ENCODE data around the gene MIEF1.

The MIEF1 gene

DNA sequence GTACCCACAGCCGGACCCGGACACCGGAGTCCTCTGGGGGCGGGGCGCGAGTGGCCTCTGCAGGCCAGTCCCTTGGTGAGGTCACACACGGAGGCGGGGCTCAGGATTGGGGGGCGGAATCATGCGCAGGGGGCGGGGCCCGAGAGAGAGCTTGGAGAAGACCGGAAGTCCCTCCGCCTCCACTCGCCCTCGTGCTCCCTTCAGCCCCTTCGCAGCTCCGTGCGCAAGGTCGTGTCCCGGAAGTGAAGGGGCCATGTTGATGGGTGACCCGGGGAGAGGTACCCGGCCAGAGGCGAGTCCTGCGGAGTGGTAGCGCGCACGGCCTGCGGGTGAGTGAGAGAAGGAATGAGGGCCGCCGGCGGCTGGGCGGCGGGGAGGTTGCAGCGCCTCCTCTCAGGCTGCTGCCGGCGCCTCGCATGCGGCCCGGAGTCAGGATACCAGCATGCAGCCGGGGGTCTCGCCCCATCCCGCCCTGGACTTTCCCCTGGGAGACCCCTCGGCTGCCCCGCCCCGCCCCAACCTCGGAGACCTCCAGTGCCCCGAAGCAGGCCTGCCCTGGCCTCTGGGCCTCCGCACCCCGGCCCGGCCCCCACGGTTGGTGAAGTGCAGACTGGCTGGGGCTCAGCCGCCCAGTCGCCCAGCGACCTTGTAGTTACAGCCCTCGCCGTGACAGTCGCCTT lies at the start of gene MIEF1:
TSS of gene MIEF1 (plus strand) at position 182 of the 680 bp plus-strand sequence. CDS start 9,005 bp downstream, outside the sequence.
- in situ Hi-C loops (cut with HindIII; ENCODE audit: low sequenced_read_pairs) = no loop called here

GRCh38 chr22:39452740-39453040 lies 49.4 kb upstream of the MIEF1 start:
- in situ Hi-C loops (cut with HindIII; ENCODE audit: low sequenced_read_pairs) = loop anchor here (5.0 kb wide), 1 partner anchor 55 kb away; no protein-coding TSS in a partner anchor

DNA sequence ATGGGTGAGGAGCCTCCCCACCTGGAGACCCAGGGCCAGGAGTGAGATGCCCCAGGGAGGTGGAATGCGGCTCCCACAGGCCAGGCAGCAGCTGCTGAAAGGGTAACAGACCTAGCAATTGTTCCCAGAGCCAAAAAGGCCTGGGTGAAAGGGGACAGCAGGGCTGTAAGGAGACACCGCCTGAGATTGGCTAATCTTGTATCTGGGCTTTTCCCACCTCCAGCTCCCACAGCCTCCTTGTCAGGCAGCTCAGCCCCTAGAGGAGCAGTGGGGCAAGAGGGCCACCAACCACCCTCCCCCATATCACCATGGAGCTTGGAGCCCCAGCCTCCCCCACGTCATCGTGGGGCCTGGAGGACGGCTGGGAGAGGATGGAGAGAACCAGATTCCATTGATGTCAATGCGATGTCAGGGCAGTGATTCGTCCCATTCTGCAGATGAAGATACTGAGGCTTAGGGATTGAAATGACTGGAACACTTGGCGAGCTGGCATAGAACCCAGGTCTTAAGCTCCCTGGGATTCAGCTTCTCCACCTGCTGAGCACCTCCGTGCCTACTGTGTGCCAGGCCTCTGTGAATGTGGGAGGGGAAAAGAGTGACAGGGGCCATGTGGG lies 48.2 kb upstream of the MIEF1 start:
- in situ Hi-C loops (cut with HindIII; ENCODE audit: low sequenced_read_pairs) = loop anchor here (5.0 kb wide), 1 partner anchor 53 kb away; no protein-coding TSS in a partner anchor

- in situ Hi-C loops (cut with HindIII; ENCODE audit: low sequenced_read_pairs) = loop anchor here (5.0 kb wide), 1 partner anchor 53 kb away; no protein-coding TSS in a partner anchor
These were observed 47.7 kb upstream of the MIEF1 start for GRCh38 chr22:39454385-39454871.

DNA sequence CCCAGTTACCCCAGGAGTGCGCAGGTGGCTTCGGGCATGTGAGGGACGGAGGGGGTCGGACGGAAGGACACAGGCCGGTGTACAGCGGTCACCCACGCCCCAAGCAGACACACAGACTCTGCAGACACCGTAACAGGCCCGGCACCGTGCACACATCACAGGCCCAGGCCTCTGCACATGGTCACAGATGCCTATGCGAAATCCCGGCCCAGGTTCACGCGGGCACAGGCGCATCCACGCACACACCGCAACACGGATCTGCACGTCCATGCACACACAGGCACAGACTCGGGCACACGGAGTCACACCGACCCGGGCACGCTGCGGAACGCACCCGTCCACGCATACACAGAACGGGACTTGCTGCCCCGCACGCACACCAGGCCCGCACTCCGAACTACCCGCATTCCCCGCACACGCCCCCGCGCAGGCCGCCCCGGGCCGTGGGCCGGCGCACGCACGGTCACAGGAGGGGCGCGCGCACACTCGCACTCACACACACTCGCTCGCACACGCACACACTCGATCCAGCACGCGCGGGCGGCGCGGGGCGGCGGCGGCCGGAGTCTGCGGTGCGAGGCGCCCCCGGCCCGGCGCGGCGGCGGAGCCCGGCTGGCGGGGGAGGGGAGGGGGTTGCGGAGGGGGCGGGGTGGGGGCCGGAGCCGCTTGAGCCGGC lies 45.4 kb upstream of the MIEF1 start, which contains the start of gene MGAT3:
TSS of gene MGAT3 (plus strand) at position 491 of the 676 bp plus-strand sequence. CDS start 30,336 bp downstream, outside the sequence.
- in situ Hi-C loops (cut with HindIII; ENCODE audit: low sequenced_read_pairs) = no loop called here

DNA sequence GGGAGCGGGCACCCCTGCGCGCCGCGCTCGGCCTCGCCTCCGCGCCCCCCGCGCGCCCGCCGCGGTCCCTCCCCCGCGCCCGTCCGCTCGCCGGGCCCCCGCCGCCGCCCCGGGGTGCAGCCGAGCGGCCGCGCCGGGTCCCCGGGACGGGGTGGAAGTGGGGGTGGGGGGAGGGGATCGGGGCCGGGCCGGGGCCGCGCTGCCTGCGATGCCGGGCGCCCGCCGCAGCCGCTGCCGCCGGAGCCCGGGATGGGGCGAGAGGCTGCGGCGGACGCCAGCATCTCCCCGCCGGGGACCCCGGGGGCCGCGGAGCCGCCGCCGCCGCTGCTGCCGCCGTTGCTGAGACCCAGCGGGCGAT lies 44.9 kb upstream of the MIEF1 start:
- in situ Hi-C loops (cut with HindIII; ENCODE audit: low sequenced_read_pairs) = no loop called here

DNA sequence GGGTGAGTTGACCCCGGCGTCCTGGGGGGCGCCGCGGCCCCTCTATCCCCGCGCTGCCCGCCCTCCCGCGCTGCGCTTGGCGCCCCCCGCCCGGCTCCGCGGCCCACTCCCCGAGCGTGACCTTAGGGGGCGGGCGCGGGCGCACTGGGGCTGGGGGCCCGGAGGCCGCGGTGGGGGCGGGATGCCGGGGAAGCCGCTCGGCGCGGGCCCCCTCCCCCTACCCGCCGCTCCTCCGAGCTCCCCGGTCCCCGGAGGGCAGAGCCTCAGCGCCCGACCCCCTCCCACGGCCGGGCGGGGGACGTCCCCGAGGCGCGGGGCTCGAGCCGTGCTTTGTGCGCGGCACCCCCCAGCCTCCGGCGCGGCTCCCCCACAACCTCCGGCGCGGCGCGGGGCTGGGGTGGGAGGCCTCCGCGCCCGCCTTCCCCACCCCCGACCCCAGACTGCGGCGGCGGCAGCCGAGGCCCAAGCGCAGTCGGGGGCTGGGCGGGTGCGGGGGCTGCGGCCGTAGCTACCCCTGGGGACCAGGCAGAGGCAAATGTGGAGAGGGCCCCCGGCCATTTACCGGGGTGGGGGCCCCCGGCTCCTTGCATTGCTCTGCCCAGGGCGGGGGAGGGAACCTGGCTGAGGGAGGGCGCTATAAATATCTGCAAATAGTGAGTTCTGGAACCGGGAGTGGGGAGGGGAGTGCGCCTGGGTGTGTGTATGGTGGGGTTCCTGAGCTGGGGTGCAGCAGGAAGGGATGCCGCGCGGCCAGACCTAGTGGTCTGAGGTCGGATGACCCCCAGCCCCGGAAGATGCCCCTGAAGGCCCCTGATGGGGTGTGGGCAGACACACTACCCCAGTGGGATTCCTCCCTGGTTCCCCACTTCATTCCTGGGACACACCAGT lies 44.3 kb upstream of the MIEF1 start:
- in situ Hi-C loops (cut with HindIII; ENCODE audit: low sequenced_read_pairs) = no loop called here

- in situ Hi-C loops (cut with HindIII; ENCODE audit: low sequenced_read_pairs) = no loop called here
These were observed 43.5 kb upstream of the MIEF1 start for GRCh38 chr22:39458444-39459083.

DNA sequence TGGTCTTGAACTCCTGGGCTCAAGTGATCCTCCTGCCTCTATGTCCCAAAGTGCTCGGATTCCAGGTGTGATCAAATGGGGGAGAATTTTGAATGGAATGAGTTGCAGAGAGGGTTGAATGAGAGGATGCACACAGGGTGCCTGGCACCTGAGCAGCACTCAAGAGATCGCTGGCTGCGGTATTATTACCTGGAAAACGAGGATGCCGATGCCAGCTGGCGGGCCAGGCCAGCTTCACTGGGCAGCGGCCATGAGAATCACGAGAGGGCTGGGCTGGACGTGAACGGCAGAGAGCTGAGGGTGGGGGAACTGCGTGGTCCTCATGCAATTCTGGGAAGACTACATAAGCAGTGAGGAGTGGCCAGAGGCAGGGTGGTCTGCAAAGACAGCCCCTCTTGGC lies 42.4 kb upstream of the MIEF1 start:
- in situ Hi-C loops (cut with HindIII; ENCODE audit: low sequenced_read_pairs) = no loop called here

GRCh38 chr22:39462443-39463221 lies 39.5 kb upstream of the MIEF1 start:
- in situ Hi-C loops (cut with HindIII; ENCODE audit: low sequenced_read_pairs) = no loop called here

DNA sequence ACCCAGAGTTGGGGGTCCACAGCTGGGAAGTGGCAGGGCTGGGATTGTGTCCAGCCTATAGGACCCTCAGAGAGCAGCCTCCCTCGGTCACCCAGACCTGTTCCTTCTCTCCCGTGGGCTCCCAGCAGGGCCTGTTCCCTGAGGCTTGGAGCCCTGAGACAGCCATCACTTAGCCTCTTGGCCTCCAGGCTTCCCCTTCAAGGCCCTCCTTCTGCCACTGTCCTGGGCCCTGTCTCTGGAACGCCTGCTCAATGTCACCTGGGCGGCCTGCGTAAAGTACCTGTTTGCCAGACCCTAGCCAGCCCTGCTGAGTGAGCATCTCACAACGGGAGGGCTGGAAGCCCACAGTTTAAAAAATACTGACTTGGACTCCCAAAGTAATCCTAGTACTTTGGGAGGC lies 38.8 kb upstream of the MIEF1 start:
- in situ Hi-C loops (cut with HindIII; ENCODE audit: low sequenced_read_pairs) = no loop called here

DNA sequence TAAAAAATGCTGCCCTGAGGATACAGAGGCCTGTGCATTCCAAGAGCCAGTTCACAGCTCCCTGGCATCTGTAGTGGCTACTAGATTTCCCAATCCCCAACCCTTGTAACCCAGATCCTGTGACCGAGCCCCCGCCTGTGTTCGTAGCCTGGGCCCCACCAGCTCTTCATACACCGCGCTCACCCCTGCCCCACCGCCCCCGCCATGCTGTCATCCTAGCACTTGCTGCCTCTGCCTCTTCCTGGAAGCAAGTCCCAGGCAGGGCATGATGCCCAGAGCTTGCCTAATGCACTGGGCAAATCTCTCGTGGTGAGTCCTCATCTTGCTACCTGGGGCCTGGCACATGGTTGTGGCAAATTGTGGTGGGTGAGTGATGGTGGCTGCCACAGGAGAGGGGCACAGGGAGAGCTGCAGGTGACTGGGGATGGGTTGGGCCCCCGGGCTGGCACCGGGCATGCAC lies 38.1 kb upstream of the MIEF1 start:
- in situ Hi-C loops (cut with HindIII; ENCODE audit: low sequenced_read_pairs) = no loop called here

- in situ Hi-C loops (cut with HindIII; ENCODE audit: low sequenced_read_pairs) = no loop called here
These were observed 35.7 kb upstream of the MIEF1 start for GRCh38 chr22:39466228-39467006.

- in situ Hi-C loops (cut with HindIII; ENCODE audit: low sequenced_read_pairs) = no loop called here
These were observed 34.6 kb upstream of the MIEF1 start for GRCh38 chr22:39467390-39467895.

GRCh38 chr22:39468487-39469325 lies 33.4 kb upstream of the MIEF1 start:
- in situ Hi-C loops (cut with HindIII; ENCODE audit: low sequenced_read_pairs) = no loop called here

GRCh38 chr22:39469326-39469680 lies 32.8 kb upstream of the MIEF1 start:
- in situ Hi-C loops (cut with HindIII; ENCODE audit: low sequenced_read_pairs) = no loop called here

DNA sequence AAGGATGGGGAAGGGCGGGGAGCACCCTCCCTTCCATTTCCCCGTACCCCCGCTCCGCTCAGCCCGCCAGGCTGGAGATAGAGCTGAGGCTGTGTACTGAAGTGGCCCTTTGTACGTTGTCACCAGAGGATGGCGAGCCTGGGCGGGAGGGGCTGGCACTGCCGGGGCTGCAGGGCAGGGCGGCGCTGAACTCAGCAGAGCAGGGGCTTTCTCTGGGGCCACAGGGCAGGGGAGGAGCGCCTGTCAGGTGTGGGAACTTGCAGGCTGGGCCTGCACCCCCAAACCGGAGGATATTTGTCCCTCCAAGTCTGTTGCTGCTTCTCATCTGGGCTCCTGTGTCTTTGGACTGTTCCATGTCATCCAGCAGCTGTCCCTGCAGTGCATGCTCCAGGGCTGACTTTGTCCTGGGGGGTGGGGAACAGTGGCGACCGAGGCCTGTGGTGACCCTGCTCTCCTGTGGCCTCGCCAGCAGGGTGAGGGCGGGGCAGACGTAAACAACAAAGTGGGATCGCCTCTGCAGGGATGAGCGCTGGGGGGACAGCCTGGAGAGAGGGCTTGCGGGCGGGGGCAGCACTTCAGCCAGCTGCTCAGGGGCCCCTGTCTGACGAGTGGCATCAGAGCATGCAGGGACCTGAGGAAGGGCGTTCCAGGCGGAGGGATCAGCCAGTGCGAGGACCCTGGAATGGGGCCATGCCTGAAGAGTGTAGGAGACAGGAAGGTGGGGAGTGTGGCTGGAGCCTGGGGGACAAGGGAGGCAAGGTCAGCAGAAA lies 32.2 kb upstream of the MIEF1 start:
- in situ Hi-C loops (cut with HindIII; ENCODE audit: low sequenced_read_pairs) = no loop called here

Measured in endothelial cell of hepatic sinusoid (primary cell).